Liver (tissue), 9 donors: ENCODE measurements around the gene DOK3. TPM values are rescaled to one million over a fixed set of nuclear protein-coding genes. Genes with fewer than 3 reads are reported as not detected.

ENCODE experiments used
- DNase-seq: peaks from one replicate; pipeline ENCODE4 v3.0.0-alpha.2; 2017; ENCODE audit warnings: low spot score
- H3K27ac ChIP-seq, 2 donors: one replicate each; pipeline ENCODE4 v1.7.0; 2013; ENCODE audit warnings: inconsistent platforms in 2 of 2, low read length in 2 of 2, control low read depth in 1 of 2, low read depth in 1 of 2, mild to moderate bottlenecking in 1 of 2
- H3K27me3 ChIP-seq, 4 donors: one replicate each; pipeline versions ENCODE4 v1.6.1 to v1.7.0; 2013; ENCODE audit warnings: low read length in 3 of 4, inconsistent platforms in 1 of 4, mild to moderate bottlenecking in 1 of 4, moderate library complexity in 1 of 4; ENCODE audit not compliant: control insufficient read depth in 4 of 4, insufficient read depth in 4 of 4
- H3K36me3 ChIP-seq, 4 donors: one replicate each; pipeline versions ENCODE4 v1.6.1 to v1.7.0; 2013; ENCODE audit warnings: low read length in 3 of 4, mild to moderate bottlenecking in 3 of 4, low read depth in 1 of 4, moderate library complexity in 1 of 4; ENCODE audit not compliant: control insufficient read depth in 4 of 4, insufficient read depth in 3 of 4
- H3K4me1 ChIP-seq, 4 donors: one replicate each; pipeline versions ENCODE4 v1.6.1 to v1.7.0; 2013; ENCODE audit warnings: low read length in 3 of 4, mild to moderate bottlenecking in 3 of 4, moderate library complexity in 1 of 4; ENCODE audit not compliant: control insufficient read depth in 4 of 4, insufficient read depth in 4 of 4
- H3K4me3 ChIP-seq, 3 donors: one replicate each; pipeline versions ENCODE4 v1.6.1 to v1.7.0; 2013; ENCODE audit warnings: low read length in 3 of 3, control low read depth in 1 of 3, low read depth in 1 of 3, mild to moderate bottlenecking in 1 of 3
- H3K9ac ChIP-seq, 2 donors: one replicate each; pipeline ENCODE4 v1.7.0; 2013; ENCODE audit warnings: low read length in 2 of 2, mild to moderate bottlenecking in 2 of 2, moderate library complexity in 2 of 2, control low read depth in 1 of 2, low read depth in 1 of 2
- H3K9me3 ChIP-seq, 4 donors: one replicate each; pipeline versions ENCODE4 v1.6.1 to v1.7.0; 2013; ENCODE audit warnings: low read length in 3 of 4; ENCODE audit not compliant: control insufficient read depth in 4 of 4
- CTCF ChIP-seq: fragments of 150-350 bp; IDR thresholded peaks from 2 replicates; pipeline ENCODE4 v1.5.1; 2017; ENCODE audit warnings: improper control_type of control experiment, low read depth, low read length; ENCODE audit not compliant: missing input control
- EGR1 ChIP-seq, 2 donors: IDR thresholded peaks; 2 replicates each; pipeline ENCODE4 v1.6.1; 2016 to 2018; ENCODE audit warnings: antibody characterized with exemption in 2 of 2, low read depth in 2 of 2
- FOXA1 ChIP-seq: IDR thresholded peaks from 2 replicates; pipeline ENCODE4 v1.6.1; 2016; ENCODE audit warnings: antibody characterized with exemption
- FOXA2 ChIP-seq: IDR thresholded peaks from 2 replicates; pipeline ENCODE4 v1.6.1; 2016; ENCODE audit warnings: antibody characterized with exemption
- GABPA ChIP-seq, 2 donors: IDR thresholded peaks in 1 of 2; conservative IDR thresholded peaks in 1 of 2; 2 replicates each; pipeline ENCODE4 v1.6.1; 2016; ENCODE audit warnings: antibody characterized with exemption in 2 of 2, mild to moderate bottlenecking in 1 of 2, moderate library complexity in 1 of 2
- HNF4A ChIP-seq, 2 donors: conservative IDR thresholded peaks; 2 replicates each; pipeline ENCODE4 v1.6.1; 2016; ENCODE audit warnings: antibody characterized with exemption in 2 of 2, mild to moderate bottlenecking in 2 of 2
- HNF4G ChIP-seq: IDR thresholded peaks from 2 replicates; pipeline ENCODE4 v1.6.1; 2016; ENCODE audit warnings: antibody characterized with exemption
- JUND ChIP-seq, 2 donors: IDR thresholded peaks; 2 replicates each; pipeline ENCODE4 v1.6.1; 2016; ENCODE audit warnings: antibody characterized with exemption in 2 of 2
- MAX ChIP-seq: IDR thresholded peaks from 2 replicates; pipeline ENCODE4 v1.6.1; 2016; ENCODE audit warnings: antibody characterized with exemption
- NR2F2 ChIP-seq: IDR thresholded peaks from 2 replicates; pipeline ENCODE4 v1.6.1; 2016; ENCODE audit warnings: antibody characterized with exemption
- RAD21 ChIP-seq, 2 donors: IDR thresholded peaks; 2 replicates each; pipeline ENCODE4 v1.6.1; 2016; ENCODE audit warnings: antibody characterized with exemption in 2 of 2, mild to moderate bottlenecking in 2 of 2
- RXRA ChIP-seq, 2 donors: IDR thresholded peaks; 2 replicates each; pipeline ENCODE4 v1.6.1; 2017 to 2018; ENCODE audit warnings: antibody characterized with exemption in 2 of 2, mild to moderate bottlenecking in 1 of 2
- SP1 ChIP-seq: IDR thresholded peaks from 2 replicates; pipeline ENCODE4 v1.6.1; 2018; ENCODE audit warnings: antibody characterized with exemption, mild to moderate bottlenecking
- TAF1 ChIP-seq: conservative IDR thresholded peaks from 2 replicates; pipeline ENCODE4 v1.6.1; 2016; ENCODE audit warnings: antibody characterized with exemption, mild to moderate bottlenecking
- YY1 ChIP-seq: IDR thresholded peaks from 2 replicates; pipeline ENCODE4 v1.6.1; 2016; ENCODE audit warnings: antibody characterized with exemption, mild to moderate bottlenecking
- WGBS: extraction: QIAGEN DNeasy Blood & Tissue Kit; methylation state at CpG from one replicate; pipeline ENCODE4 v1.1.7; 2013; 5-methylcytosine and 5-hydroxymethylcytosine counted together
- polyA plus RNA-seq, 2 donors: library from polyadenylated mRNA; stranded (reverse) in 1 of 2; unstranded in 1 of 2; fragments of 200-250 nt in 1 of 2; fragments of >200 nt in 1 of 2; fragmentation: Nextera tagmentation in 1 of 2; extraction: Ambion mirVana in 1 of 2; gene quantifications; one replicate each; pipeline versions ENCODE4 v1.2.1 to v1.2.3, GENCODE V29; 2013 to 2015
- total RNA-seq, 2 donors: library from RNA; depleted of rRNA; stranded (reverse); fragments of >200 nt; gene quantifications; one replicate each; pipeline ENCODE4 v1.2.3, GENCODE V29; 2014
- TF ChIP-seq, protein P1 (sequence below): IDR thresholded peaks from 2 replicates; pipeline ENCODE4 v1.6.1; 2016; ENCODE audit warnings: antibody characterized with exemption
- TF ChIP-seq, protein P2 (sequence below): IDR thresholded peaks from 2 replicates; pipeline ENCODE4 v1.6.1; 2016; ENCODE audit warnings: antibody characterized with exemption
- TF ChIP-seq, protein P3 (sequence below): IDR thresholded peaks from 2 replicates; pipeline ENCODE4 v1.6.1; 2016; ENCODE audit warnings: antibody characterized with exemption, mild to moderate bottlenecking
- donor health status: healthy.
- donor health status: healthy.
- donor health status: healthy.
- donor health status: healthy.
- donor health status: healthy.

Gene DOK3
- total and polyA plus RNA-seq, 4 donors: 1.7 to 19.2 (median 6.6) TPM

GRCh38 chr5:177455661-177456590, 53.7 kb downstream of the DOK3 start:
- DNase-seq: peak; percentile 97
- H3K9me3 ChIP-seq: no peaks in the 10 kb centered on the region
- H3K4me1 ChIP-seq: peaks cover 3 to 27% (median 15%) of the 10 kb centered on the region in 4 donors
- H3K9ac ChIP-seq: peak overlapping the region in 1 of 2 donors; percentile 57
- peak overlapping the region; percentile 55 to 81 (median 60) for H3K4me3 ChIP-seq
- H3K27ac ChIP-seq: peak overlapping the region; percentile 67 to 80
- TF ChIP-seq MAX (no peak), NR2F2 (no peak), FOXA1 (no peak), EGR1 (IDR thresholded peaks at IDR 0.05; ENCODE audit: low read depth in 2 of 2) (peak; percentile 86 to 88), JUND (IDR thresholded peaks at IDR 0.05) (no peak), RAD21 (IDR thresholded peaks at IDR 0.05) (peak; percentile 75 to 83), SP1 (peak; percentile 29), CTCF (peak; percentile 96), FOXA2 (no peak), YY1 (no peak), HNF4G (no peak), RXRA (IDR thresholded peaks at IDR 0.05) (peak in 1 of 2 donors; percentile 24), GABPA (IDR thresholded peaks at IDR 0.05 in 1 of 2, conservative IDR thresholded peaks at IDR 0.05 in 1 of 2) (no peak), TAF1 (no peak), HNF4A (conservative IDR thresholded peaks at IDR 0.05) (no peak)
- TF ChIP-seq, protein P1, sequence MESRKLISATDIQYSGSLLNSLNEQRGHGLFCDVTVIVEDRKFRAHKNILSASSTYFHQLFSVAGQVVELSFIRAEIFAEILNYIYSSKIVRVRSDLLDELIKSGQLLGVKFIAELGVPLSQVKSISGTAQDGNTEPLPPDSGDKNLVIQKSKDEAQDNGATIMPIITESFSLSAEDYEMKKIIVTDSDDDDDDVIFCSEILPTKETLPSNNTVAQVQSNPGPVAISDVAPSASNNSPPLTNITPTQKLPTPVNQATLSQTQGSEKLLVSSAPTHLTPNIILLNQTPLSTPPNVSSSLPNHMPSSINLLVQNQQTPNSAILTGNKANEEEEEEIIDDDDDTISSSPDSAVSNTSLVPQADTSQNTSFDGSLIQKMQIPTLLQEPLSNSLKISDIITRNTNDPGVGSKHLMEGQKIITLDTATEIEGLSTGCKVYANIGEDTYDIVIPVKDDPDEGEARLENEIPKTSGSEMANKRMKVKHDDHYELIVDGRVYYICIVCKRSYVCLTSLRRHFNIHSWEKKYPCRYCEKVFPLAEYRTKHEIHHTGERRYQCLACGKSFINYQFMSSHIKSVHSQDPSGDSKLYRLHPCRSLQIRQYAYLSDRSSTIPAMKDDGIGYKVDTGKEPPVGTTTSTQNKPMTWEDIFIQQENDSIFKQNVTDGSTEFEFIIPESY: no peak
- TF ChIP-seq, protein P2, sequence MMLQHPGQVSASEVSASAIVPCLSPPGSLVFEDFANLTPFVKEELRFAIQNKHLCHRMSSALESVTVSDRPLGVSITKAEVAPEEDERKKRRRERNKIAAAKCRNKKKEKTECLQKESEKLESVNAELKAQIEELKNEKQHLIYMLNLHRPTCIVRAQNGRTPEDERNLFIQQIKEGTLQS: no peak
- TF ChIP-seq, protein P3, sequence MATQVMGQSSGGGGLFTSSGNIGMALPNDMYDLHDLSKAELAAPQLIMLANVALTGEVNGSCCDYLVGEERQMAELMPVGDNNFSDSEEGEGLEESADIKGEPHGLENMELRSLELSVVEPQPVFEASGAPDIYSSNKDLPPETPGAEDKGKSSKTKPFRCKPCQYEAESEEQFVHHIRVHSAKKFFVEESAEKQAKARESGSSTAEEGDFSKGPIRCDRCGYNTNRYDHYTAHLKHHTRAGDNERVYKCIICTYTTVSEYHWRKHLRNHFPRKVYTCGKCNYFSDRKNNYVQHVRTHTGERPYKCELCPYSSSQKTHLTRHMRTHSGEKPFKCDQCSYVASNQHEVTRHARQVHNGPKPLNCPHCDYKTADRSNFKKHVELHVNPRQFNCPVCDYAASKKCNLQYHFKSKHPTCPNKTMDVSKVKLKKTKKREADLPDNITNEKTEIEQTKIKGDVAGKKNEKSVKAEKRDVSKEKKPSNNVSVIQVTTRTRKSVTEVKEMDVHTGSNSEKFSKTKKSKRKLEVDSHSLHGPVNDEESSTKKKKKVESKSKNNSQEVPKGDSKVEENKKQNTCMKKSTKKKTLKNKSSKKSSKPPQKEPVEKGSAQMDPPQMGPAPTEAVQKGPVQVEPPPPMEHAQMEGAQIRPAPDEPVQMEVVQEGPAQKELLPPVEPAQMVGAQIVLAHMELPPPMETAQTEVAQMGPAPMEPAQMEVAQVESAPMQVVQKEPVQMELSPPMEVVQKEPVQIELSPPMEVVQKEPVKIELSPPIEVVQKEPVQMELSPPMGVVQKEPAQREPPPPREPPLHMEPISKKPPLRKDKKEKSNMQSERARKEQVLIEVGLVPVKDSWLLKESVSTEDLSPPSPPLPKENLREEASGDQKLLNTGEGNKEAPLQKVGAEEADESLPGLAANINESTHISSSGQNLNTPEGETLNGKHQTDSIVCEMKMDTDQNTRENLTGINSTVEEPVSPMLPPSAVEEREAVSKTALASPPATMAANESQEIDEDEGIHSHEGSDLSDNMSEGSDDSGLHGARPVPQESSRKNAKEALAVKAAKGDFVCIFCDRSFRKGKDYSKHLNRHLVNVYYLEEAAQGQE: no peak
- no peaks in the 10 kb centered on the region for H3K36me3 ChIP-seq
- under 1% methylated on average over 76 of the region's 76 CpGs for WGBS
- H3K27me3 ChIP-seq: no peaks in the 10 kb centered on the region
